ENCODE measurements around the gene CD93. TPM values are rescaled to one million over a fixed set of nuclear protein-coding genes. Genes with fewer than 3 reads are reported as not detected.

The CD93 gene
- total RNA-seq, 2 experiments from 2014 or later = 1.1 TPM

- DNase-seq (peak in 2 of 14 experiments; percentile 37 to 39), ATAC-seq (ENCODE audit: poor library complexity) (no peak)
- Mint-ChIP-seq H3K4me3 (no peak within 1 kb of the TSS), H3K27me3 (peaks cover 56% of the 10 kb centered on the region), H3K36me3 (ENCODE audit: low read depth) (no peaks in the 10 kb centered on the region), H3K4me1 (ENCODE audit: low read depth) (peaks cover 6% of the 10 kb centered on the region), H3K9me3 (no peaks in the 10 kb centered on the region), H3K27ac (no peak within 1 kb of the TSS)
- CTCF ChIA-PET = no interaction called here
- POLR2A ChIA-PET = no interaction called here
- Histone ChIP-seq H3K27me3 (ENCODE audit: control insufficient read depth in 1 of 2, insufficient read depth in 2 of 2, low read length in 2 of 2) (peaks cover 41 to 58% of the 10 kb centered on the region in 2 experiments), H3K9me3 (ENCODE audit: control insufficient read depth in 1 of 2, insufficient read depth in 1 of 2, low read length in 2 of 2) (peaks cover 0 to 29% of the 10 kb centered on the region in 2 experiments), H3K36me3 (ENCODE audit: insufficient read depth, low read length) (no peaks in the 10 kb centered on the region), H3K4me3 (ENCODE audit: low read length) (peak within 1 kb of the TSS; percentile 34), H3K4me1 (ENCODE audit: insufficient read depth, low read length) (peaks cover 20% of the 10 kb centered on the region), H3K27ac (ENCODE audit: low read depth in 1 of 2, low read length in 2 of 2) (no peak within 1 kb of the TSS)
- TF ChIP-seq CTCF (IDR thresholded peaks at IDR 0.05) = no peak
- intact Hi-C loops (cut with DNase I, micrococcal nuclease) = no loop called here
These were observed 36.7 kb downstream of the CD93 start, which contains the start of gene THBD for GRCh38 chr20:23049201-23050075. Gene THBD (minus strand): TSS chr20:23049672. CDS start chr20:23049504, 168 bp downstream.

- ATAC-seq (ENCODE audit: poor library complexity) (no peak), DNase-seq (peak in 3 of 14 experiments; percentile 13 to 62 (median 59))
- Histone ChIP-seq H3K9me3 (ENCODE audit: control insufficient read depth in 1 of 2, insufficient read depth in 1 of 2, low read length in 2 of 2) (peaks cover 0 to 29% of the 10 kb centered on the region in 2 experiments), H3K4me3 (ENCODE audit: low read length) (peak overlapping the region; percentile 34), H3K27ac (ENCODE audit: low read depth in 1 of 2, low read length in 2 of 2) (no peak overlapping the region), H3K4me1 (ENCODE audit: insufficient read depth, low read length) (peaks cover 20% of the 10 kb centered on the region), H3K27me3 (ENCODE audit: control insufficient read depth in 1 of 2, insufficient read depth in 2 of 2, low read length in 2 of 2) (peaks cover 43 to 58% of the 10 kb centered on the region in 2 experiments), H3K36me3 (ENCODE audit: insufficient read depth, low read length) (no peaks in the 10 kb centered on the region)
- Mint-ChIP-seq H3K4me1 (ENCODE audit: low read depth) (peaks cover 6% of the 10 kb centered on the region), H3K4me3 (no peak overlapping the region), H3K36me3 (ENCODE audit: low read depth) (no peaks in the 10 kb centered on the region), H3K27ac (no peak overlapping the region), H3K9me3 (no peaks in the 10 kb centered on the region), H3K27me3 (peaks cover 63% of the 10 kb centered on the region)
- ChIA-PET POLR2A (no interaction called here), CTCF (no interaction called here)
- TF ChIP-seq CTCF (IDR thresholded peaks at IDR 0.05) = no peak
- intact Hi-C loops (cut with DNase I, micrococcal nuclease) = no loop called here
These were observed 37.6 kb downstream of the CD93 start for GRCh38 chr20:23048283-23049200.

GRCh38 chr20:23047738-23048214, 38.3 kb downstream of the CD93 start:
- peaks cover 43 to 58% of the 10 kb centered on the region in 2 experiments for H3K27me3 ChIP-seq (ENCODE audit: control insufficient read depth in 1 of 2, insufficient read depth in 2 of 2, low read length in 2 of 2)
- CTCF ChIA-PET = no interaction called here
- H3K4me3 ChIP-seq (ENCODE audit: low read length) = peak overlapping the region; percentile 10
- H3K36me3 Mint-ChIP-seq (ENCODE audit: low read depth) = no peaks in the 10 kb centered on the region
- H3K9me3 ChIP-seq (ENCODE audit: control insufficient read depth in 1 of 2, insufficient read depth in 1 of 2, low read length in 2 of 2) = peaks cover 0 to 29% of the 10 kb centered on the region in 2 experiments
- peaks cover 20% of the 10 kb centered on the region for H3K4me1 ChIP-seq (ENCODE audit: insufficient read depth, low read length)
- no peak for DNase-seq
- ATAC-seq (ENCODE audit: poor library complexity) = no peak
- peaks cover 6% of the 10 kb centered on the region for H3K4me1 Mint-ChIP-seq (ENCODE audit: low read depth)
- H3K27ac Mint-ChIP-seq = no peak overlapping the region
- TF ChIP-seq CTCF (IDR thresholded peaks at IDR 0.05) = no peak
- peaks cover 61% of the 10 kb centered on the region for H3K27me3 Mint-ChIP-seq
- no peaks in the 10 kb centered on the region for H3K36me3 ChIP-seq (ENCODE audit: insufficient read depth, low read length)
- H3K9me3 Mint-ChIP-seq = no peaks in the 10 kb centered on the region
- H3K27ac ChIP-seq (ENCODE audit: low read depth in 1 of 2, low read length in 2 of 2) = no peak overlapping the region
- POLR2A ChIA-PET = no interaction called here
- H3K4me3 Mint-ChIP-seq = no peak overlapping the region
- intact Hi-C loops (cut with DNase I, micrococcal nuclease) = no loop called here

Data from CD4-positive, alpha-beta T cell (primary cell).